CD4-positive, alpha-beta T cell treated with Interleukin-4 for 1 hour (primary cell): ENCODE measurements around the gene OMP.
"Not testable (repeated sequence)": the region's sequence is repeated elsewhere in the genome, so short reads cannot be mapped to it uniquely, and the experiment has no call there.

ENCODE experiments used
- DNase-seq, 2 donors: peaks; one replicate each; pipeline ENCODE4 v3.0.0-alpha.2; 2020 to 2022

The OMP gene

DNA sequence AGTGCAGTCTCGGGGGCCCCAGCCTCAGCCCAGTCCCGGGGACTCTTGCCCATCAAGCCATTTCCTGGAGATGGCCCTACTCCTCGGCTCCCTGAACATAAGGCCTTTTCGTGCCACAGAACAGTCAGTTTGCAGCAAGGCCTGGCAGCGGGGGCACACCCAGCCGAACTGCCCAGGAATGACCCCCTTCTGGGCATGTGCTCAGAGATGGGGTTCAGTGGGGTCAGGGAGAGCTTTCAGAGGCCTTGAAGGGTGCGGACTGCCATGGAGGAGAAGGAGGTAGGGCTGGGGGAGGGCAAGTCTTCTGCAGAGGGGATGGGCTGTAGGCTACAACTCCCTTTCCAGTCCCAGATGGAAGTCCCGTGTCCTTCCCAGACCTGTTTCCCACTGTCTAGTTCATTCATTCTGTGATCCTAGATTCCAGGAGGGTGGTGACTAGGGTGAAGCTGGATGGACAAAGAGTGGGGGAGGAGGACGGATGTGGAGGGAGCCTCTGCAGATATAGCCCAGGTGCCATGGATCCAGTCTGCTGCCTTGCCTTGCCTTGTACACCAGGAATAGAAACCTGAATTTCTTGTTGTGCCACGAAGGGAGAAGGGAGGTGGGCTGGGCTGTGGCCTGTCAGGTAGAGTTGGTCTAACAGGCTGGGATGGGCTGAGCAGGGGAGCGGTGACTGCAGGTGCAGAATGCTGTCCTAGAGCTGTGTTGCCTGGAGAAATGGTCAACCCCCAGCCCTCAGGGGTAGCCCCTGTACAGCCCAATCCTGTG, 14.2 kb upstream of the OMP start:
- DNase-seq, result no peak

DNA sequence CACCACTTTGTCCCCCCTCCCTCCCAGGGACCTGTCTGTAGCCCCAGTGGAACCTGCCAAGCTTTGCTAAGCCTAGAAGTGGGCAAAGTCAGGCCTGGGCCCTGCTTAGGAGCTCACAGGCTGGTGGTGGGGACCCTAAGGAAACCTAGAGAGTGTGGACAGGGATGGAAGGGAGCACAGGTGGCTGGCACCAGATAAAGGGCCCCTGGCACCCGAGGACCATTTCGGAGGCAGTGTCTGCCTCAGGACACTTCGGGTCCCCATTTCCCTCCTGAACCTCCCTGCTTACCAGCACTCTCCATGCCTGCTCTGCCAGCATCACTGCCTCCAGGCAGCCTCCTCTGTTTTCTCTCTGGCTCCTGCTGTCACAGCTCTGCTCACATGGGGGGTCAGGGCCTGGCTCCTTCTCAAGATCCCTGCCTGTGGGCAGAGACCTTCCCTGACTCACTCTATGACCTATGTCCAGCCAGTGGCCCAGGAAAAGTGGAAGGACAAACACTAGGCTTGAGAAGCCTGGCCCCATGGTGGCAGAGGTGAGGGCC, 13.6 kb upstream of the OMP start:
- DNase-seq, result no peak

DNA sequence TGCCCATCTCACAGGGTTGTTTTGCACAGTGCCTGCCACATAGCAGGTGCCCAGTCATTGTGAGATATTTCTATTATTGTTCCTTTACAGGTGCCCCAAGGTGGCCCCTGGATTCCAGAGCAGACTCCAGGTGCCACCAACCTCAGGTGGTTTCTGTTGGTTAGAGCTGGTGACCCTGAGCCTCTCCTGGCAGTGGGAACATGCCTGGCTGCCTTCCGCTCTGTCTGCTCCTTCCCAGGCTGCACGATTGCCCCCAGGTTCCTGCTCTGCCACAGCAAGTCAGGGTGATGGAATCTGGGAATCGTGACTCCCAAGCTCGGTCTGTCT, 12.6 kb upstream of the OMP start:
- DNase-seq, result no peak

DNA sequence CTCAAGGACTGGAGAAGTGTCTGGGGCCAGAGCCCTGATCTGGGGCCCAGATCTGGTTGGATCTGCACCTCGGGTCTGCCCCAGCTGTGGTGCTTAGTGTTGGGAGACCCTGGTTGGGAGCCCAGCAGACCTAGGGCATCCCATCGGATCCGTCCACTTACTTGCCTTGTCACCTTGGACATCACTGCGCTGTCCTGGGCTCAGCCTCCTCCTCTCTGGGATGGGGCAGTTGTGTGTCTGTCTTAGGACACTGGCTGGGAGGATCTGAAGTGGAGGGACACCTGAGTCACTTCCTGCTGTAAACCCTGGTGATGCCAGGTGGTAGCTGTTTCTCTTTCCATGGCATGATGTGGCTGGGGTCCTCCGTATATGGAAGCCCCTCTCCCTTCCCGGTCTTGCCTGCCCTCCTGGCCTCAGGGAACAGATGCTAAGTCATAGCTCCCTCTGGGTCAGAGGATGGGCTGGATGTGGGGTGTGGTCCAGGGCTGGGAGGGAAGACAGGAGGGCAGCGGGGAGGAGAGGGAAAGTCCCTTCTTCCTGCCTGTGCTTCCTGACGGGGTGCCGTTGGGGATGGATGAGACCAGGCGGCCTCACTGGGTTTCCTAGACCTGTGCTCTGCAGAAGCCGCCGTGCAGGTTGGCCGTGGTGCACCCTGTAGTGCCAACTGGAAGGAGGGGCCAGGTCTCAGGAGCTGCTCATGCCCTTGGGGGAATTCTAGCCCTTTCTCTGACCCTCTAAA, 12.1 kb upstream of the OMP start:
- DNase-seq, result no peak

DNA sequence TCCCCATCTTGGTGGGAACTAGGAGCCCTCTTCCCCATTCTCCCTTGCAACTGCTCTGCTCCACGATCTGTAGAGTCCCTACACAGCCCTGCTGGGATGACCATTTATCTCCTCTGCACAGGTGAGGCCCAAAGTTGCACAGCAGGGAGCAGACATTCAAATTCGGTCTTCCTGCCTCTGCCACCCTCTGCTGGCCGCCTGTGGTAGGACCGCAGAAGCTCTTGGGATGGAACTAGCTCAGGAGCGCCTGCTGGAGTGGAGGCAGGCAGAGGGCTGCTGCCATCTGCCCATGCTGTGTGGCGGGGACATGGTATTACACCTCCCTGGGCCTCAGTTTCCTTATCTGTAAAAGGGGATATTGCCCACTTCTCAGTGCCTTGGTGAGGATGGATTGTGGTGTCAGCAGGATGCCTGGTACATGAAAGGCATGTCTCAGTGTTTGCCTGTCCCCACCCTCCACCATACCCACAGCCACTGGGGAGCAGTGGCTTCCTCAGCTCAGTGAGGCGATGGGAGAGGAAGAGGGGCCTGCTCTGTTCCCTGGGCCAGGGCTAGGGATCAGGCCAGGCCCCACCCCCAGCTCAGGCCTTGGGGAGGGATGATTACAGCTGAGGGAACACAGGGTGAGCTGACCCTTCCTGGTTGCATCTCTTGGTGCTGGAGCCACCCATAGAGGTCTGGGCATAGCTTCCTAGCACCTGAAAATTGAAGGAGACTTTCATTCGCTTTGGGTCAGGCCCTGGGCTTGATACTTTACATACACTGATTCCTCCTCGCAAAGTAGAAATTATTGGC, 11.3 kb upstream of the OMP start:
- peak; percentile 78 to 80 for DNase-seq

DNA sequence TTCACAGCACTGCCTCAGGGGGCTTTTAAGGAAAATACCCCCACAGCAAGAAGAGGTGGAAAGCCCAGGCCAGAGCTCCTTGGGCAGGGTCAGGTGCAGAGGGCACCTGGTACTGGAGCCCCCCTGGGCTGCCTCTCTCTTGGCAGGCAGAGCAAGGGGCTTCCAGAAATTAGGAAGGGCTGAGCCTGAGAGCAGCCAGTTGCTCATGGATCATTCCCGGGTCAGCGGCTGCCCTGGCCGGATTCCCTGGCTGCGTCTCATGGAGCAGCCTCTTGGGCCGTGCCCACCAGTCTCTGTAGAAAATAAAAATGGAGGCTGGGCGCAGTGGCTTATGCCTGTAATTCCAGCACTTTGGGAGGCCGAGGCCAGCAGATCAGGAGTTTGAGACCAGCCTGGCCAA, 10.3 kb upstream of the OMP start:
- DNase-seq, result no peak

DNA sequence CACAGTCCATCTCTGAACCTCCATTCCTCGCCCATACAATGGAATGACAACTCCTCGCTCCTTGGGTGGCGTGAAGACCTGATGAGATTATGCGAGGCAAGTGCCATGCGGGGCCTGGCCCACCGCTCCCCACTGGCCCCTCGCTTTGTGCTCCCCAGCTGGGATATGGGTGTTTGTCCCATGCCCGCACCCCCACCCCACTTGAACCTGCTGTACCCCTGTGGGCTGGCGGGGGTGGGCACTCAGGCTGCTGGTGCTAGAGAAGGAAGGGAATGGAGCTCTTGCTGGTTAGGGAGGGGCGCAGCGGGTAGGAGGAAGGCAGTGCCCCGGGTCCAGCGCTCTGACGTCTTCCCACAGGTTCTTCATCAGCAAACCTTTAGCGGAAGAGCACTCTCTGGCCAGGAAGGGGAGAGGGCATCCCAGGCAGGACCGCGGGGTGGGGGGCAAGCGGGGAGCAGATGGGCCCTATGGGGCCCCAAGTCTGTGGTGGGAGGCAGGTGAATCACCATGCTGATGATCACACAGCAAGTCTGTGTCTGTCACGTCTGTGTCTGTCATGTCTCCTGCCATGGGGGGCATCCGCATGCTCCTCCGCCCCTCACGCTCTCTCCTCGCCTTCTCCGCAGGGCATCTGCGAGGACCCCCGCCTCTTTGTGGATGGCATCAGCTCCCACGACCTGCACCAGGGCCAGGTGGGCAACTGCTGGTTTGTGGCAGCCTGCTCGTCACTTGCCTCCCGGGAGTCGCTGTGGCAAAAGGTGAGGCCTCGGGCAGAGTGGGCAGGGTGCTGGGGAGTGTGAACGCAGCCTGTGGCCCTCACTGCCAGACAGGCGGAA, 9.4 kb upstream of the OMP start:
- DNase-seq, result no peak

DNA sequence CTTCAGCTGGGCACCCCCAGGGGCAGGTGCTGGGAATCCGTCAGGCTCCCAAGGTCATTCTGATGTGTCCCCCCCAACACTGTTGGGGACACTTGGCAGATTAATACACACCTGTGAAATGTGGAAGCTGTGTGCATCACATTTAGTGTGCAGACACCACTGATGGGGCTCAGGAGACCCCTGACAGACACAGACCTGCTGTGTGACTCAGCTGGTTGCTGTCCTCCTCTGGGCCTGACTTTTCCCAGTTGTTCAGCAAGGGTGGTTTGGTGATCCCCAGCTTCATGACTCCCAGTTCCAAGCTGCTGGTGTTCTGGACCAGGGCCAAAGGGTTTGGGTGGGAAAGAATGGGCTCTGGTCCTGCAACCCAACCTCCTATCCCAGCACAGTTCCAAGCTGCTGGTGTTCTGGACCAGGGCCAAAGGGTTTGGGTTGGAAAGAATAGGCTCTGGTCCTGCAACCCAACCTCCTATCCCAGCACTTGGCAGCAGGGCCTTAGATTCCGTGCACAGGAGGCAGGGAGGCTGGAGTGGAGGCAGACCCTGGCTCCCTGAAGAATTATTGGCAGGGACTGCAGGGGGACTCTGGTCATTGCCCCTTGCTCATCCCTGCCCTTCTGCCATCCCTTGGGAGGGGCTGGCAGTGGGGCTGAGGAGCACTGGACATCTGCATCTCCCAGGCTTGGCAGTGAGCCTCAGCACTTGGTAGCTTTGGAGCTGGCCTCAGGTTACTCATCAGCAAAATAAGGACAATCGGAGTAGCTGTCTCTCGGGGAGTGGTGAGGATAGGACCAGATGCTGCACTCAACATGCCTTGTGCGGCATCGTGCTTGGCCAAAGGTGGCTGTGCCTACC, 8.4 kb upstream of the OMP start:
- DNase-seq, result no peak

DNA sequence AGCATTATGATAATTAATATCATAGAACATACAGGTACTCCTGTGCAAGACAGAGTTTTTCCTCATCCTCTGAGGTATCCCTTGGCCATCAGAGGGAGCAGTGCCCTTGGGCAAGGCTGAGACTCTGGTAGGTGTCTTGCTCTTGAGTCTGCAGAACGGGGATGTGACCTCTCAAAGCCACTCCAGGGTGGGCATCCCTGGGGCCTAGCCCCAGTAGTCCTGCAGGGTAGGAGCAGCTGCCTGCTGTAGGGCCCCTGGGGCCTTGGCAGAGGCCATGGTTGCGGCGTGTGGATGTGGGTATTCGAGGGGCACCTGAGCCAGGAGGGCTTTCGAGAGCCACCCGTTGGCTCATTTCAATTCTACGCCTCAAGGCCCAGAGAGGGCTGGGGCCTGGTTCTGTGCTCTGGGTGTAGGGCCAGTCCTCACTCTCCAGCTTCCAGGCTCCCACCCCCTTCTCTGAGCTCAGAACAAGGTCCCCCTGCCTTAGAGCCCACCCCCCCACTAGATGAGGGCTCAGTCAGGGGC, 7.7 kb upstream of the OMP start:
- no peak for DNase-seq

DNA sequence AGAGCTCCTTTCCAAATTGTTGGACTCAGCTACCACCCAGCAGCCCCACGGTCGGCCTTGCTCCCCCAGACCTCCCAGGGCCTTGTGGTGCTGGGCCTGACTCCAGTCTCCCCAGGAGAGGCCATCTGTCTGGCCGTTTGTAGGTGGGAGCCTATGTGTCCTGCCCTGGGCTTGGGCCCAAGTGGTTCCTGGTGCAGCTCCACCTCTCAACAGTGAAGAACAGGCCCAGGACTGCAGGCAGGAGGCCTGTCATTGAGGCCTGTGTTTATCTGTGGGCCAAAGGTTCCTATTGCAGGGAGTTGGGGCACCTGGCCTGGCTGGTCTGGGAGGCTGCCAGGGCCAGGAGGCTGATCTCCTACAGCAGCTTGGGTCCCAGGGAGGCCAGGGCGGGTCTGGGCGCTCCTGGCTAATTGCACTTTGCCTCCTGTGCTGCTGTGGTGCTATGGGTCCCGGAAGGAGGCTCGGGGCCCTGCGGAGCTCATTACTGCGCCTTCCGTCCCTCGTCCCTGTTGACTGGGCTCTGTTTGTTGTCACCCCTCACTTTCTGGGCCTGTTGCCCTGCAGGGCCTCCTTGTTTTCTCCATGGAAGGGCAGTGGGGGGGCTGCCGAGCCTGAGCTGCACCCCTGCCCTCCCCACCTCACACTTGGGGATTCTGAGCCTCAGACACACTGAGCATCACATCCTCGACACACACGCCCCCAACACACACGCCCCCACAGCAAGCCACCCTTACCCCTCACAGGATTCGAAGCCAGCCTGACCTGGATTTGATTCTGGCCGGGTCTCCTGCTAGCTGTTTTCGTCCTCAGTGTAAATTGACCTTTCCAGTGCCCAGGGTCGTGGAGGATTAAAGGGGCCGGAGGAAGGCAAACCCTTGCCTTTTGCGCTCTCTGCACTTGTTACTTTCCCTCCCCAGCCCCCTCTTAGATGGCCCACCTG, 6.8 kb upstream of the OMP start:
- no peak for DNase-seq

DNA sequence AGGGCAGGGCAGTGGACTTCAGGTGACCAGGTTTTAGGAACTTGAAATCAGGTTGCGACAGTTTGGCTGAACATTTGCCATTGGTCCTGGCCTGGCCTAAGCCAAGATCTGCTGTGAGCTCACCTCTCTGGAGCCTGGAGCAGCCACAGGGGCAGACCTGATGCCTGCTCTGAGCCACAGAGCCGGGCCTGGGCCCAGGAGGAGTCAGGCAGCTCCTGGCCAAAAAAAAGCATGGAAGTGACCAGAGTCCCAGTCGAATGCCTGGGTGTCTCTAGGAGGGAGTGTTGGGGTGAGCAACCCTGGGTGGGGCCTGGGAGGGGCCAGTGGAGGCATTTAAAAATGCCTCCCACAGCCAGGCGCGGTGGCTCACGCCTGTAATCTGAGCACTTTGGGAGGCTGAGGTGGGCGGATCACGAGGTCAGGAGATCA, 6.0 kb upstream of the OMP start:
- DNase-seq, result no peak

DNA sequence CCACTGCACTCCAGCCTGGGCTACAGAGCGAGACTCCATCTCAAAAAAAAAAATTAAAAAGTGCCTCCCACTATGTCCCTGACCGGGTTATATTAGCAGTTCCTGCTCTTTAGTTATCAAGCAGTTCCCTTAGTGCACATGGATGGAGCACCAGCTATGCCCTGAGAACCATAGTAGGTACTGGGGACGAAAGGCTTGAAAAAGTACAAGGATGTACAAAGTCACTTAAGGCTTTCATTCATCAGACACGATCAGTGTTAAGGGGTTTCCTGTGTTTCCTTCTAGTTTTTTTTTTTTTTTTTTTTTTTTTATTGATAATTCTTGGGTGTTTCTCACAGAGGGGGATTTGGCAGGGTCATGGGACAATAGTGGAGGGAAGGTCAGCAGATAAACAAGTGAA, 5.5 kb upstream of the OMP start:
- not testable (repeated sequence) for DNase-seq

DNA sequence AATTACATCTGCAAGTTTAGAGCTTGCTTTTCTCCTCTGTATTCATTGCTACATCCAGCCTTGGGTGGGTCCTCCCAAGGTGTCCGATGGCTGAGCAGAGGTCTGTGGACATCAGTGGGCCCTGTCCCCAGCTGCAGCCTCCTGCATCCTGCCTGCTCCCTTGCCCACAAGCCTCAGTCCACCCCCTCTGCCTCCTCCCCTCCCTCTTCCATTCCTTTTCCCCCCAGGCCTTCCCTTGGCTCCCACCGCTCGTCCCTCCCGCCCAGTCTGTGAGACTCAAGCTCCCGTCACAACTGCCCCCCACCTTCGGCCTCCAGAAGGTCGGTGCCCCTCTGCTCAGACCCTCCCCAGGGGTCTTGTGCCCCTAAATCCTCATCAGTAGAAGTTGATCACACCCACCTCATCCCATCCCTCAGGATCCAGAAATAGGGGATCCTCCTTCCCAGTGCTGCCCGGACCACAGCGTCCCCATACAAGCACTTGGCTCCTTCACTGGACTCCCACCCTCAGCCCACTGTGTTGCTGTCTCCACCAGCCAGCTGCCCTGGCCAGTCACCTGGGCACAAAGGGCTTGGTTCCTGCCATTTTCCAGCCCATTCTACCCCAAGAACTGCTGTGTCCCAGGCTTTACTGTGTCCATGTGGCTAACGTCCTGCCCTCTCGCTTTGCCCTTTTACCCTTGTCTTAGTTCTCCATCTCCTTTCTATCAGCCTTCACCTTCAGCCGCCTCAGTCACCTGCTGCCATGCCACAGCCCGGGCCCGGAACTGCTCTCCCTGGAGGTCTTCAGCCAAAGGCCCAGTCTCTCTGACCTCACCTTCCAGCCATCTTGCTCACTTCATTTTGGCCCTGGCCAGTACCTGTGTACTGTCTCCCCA, 2.2 kb upstream of the OMP start:
- no peak for DNase-seq

DNA sequence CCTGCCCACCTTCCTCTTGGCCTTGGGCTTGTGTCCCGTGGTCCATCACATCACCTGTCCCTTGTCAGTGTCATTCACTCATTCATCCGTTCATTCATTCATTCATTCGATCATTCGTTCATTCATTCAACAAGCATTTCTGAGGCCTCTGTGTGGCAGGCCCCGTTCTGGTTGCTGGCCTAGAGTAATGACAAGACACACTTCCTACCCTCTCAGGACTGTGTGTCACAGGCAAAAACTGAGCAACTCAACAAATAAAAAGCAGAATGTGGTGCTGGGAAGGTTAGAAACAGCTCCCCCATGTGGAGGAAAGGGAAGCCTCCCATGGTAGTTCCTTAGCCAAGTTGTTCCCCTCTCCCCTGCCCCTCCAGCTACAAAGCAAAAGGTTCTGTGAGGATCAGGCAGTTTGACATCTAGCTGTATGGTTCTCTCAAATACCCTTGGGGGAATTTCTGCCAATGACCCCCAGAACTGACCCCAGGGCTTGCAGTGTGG, 1.6 kb upstream of the OMP start:
- no peak for DNase-seq

DNA sequence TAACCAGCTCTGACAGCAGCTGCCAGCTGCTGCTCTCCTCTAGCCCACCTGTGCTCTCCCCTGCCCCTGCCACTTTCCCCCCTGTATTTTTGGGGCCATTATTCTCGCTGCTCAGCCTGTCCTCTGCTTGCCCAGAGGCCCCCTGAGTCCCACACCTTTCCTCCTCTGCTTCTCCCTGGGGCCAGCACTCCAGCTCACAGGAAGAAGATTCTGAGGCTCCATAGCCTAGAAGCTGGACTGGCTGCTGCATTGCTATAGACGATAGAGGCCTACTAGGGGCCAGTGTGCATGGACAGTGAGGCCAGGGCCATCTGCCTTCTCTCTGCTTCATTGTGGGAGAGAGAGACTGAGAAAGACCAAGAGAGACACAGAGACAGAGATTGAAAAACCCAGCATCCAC, 679 bp downstream of the OMP start:
- no peak for DNase-seq

DNA sequence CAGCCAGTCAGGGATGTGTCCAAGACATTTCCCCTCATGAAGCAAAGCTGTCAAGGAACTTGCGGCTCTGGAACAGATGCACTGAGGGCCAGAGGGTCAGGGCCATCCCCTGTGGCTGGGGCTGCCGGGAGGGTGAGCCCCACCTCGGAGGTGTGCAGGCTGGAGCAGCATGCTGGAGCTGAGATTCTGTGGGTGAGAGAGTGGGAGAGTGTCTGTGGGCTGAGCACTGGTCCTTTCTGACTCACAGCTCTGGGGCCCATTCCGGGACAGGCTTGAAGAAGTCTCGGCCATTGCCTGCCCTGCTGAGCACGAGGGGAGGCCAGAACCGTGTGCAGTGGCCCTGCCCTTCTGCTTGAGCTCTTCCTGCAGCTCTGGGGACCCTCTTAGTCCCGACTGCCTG, 2.1 kb downstream of the OMP start:
- no peak for DNase-seq

DNA sequence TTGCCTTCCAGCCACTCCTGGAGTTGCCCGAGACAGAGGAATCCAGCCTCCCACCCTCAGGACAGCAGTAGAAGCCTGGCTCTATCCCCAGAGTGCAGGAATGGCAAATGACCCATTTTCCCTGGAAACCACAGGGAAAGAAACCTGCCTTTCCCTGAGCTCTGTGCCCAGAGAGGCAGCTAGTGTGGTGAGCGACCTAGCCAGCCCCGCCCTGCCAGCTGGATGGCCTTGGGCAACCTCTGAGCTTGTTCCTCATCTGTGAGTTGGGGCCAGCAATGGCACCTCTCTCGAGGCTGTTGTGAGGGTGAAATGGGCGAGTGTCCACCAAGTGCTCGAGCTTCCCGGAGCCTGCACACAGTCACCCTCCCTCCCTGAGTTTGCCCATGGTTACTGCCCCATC, 3.7 kb downstream of the OMP start:
- DNase-seq, result no peak

DNA sequence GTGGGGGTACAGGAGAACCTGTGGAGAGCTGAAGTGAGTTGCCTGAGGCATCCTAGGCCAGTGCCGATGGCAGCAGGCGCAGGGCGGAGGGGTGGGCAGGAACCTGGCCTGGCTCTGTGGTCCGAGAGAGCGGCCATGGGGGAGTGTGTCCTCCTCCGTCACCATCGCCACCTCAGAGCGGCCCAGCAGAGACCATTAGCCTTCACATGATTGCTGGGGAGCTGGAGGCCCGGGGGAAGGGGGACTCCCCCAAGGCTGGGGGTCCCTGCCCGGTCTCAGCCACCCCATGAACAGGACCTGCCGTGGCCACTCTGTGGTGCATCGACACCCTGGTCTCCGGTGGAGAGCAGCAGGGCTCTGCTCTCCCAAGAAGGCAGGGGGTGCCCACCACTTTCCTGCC, 4.1 kb downstream of the OMP start:
- no peak for DNase-seq

DNA sequence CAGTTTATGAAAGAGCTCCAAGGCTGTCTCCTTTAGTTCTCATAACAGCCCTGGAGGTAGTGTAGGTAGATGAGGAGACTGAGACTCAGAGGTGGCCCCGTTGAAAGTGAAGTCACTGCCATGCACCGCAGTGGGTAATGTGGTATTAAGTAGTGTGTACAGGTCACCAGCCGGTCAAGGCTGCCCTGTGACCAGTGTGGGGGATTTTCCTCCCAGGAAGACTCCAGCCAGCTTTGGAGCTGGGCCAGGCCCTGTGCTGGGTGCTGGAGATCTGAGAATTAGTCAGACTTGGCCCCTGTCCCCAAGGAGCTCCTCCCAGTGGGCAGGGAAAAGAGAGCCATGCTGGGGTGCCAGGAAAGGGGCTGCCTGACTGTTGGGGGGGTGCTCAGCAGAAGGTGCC, 5.3 kb downstream of the OMP start:
- no peak for DNase-seq
